DOHH2 (cell line): ENCODE measurements around the gene SEL1L3.

Source experiments
- EZH2phosphoT487 ChIP-seq: fragments of 200-600 bp; sonication (generic); IDR thresholded peaks from 2 replicates; pipeline ENCODE4 v1.6.1; 2017; ENCODE audit warnings: borderline replicate concordance, mild to moderate bottlenecking, antibody characterized with exemption, low read length, moderate library complexity, mixed read lengths
- TF ChIP-seq, protein P1 (sequence below): fragments of 200-600 bp; sonication (generic); IDR thresholded peaks from one replicate; pipeline ENCODE4 v1.5.1; 2014; ENCODE audit warnings: antibody characterized with exemption, mild to moderate bottlenecking, low read depth, low read length; ENCODE audit not compliant: poor library complexity, severe bottlenecking

DNA sequence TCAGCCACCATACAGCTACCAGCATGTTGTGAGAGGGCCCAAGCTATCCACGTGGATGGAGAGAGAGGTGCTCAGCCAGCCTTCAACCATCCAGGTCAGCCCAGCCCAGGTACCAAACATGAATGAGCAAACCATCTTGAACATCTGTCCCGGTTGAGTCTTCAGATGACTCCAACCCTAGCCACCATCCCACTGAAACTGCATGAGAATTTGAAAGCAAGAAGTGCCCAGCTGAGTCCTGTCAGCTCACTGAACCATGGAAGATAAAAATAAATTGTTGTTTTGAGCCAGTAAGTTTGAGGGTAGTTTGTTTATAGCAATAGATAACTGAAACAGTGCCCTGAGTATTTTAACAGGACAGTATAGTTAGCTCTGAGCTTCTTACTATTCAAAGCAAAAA, 7.3 kb upstream of the SEL1L3 start:
- TF ChIP-seq, protein P1, sequence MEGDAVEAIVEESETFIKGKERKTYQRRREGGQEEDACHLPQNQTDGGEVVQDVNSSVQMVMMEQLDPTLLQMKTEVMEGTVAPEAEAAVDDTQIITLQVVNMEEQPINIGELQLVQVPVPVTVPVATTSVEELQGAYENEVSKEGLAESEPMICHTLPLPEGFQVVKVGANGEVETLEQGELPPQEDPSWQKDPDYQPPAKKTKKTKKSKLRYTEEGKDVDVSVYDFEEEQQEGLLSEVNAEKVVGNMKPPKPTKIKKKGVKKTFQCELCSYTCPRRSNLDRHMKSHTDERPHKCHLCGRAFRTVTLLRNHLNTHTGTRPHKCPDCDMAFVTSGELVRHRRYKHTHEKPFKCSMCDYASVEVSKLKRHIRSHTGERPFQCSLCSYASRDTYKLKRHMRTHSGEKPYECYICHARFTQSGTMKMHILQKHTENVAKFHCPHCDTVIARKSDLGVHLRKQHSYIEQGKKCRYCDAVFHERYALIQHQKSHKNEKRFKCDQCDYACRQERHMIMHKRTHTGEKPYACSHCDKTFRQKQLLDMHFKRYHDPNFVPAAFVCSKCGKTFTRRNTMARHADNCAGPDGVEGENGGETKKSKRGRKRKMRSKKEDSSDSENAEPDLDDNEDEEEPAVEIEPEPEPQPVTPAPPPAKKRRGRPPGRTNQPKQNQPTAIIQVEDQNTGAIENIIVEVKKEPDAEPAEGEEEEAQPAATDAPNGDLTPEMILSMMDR, result no peak
- no peak for TF ChIP-seq EZH2phosphoT487
